GM12878 (cell line): Measurements from ENCODE around the gene NT5E. TPM values are rescaled to one million over a fixed set of nuclear protein-coding genes. Genes with fewer than 3 reads are reported as not detected.

Experiments
- FOXK2 ChIP-seq: fragments of 450-650 bp; IDR thresholded peaks from 2 replicates; pipeline ENCODE4 v1.6.1; 2017; ENCODE audit warnings: mild to moderate bottlenecking, moderate library complexity
- IKZF1 ChIP-seq: fragments of 450-650 bp; conservative IDR thresholded peaks from 2 replicates; pipeline ENCODE4 v1.6.1; 2017; ENCODE audit warnings: antibody characterized with exemption, mild to moderate bottlenecking
- IRF4 ChIP-seq: IDR thresholded peaks from 2 replicates; pipeline ENCODE4 v1.6.1; 2011; ENCODE audit warnings: low read depth, low read length
- NFXL1 ChIP-seq: fragments of 450-650 bp; IDR thresholded peaks from 2 replicates; pipeline ENCODE4 v1.6.1; 2017; ENCODE audit warnings: antibody characterized with exemption, mild to moderate bottlenecking, borderline replicate concordance
- RAD51 ChIP-seq: fragments of 450-650 bp; IDR thresholded peaks from 2 replicates; pipeline ENCODE4 v1.6.1; 2016; ENCODE audit warnings: moderate library complexity, mild to moderate bottlenecking, inconsistent platforms
- SMARCA5 ChIP-seq: fragments of 450-650 bp; IDR thresholded peaks from 2 replicates; pipeline ENCODE4 v1.6.1; 2017; ENCODE audit warnings: mild to moderate bottlenecking
- SRF ChIP-seq, 2 experiments: IDR thresholded peaks; 2 replicates each; pipeline ENCODE4 v1.6.1; 2011; ENCODE audit warnings: low read depth in 2 of 2, low read length in 2 of 2, mild to moderate bottlenecking in 1 of 2, moderate library complexity in 1 of 2
- SUZ12 ChIP-seq: fragments of 200-600 bp; sonication (generic); IDR thresholded peaks from one replicate; pipeline ENCODE4 v1.6.1; 2018; ENCODE audit warnings: antibody characterized with exemption, mild to moderate bottlenecking; ENCODE audit not compliant: unreplicated experiment
- TCF7 ChIP-seq: IDR thresholded peaks from 2 replicates; pipeline ENCODE4 v1.6.1; 2014; ENCODE audit warnings: antibody characterized with exemption, borderline replicate concordance
- polyA plus RNA-seq, 11 experiments: library from polyadenylated mRNA; depleted of rRNA in 4 of 11; unstranded in 6 of 11; stranded (reverse) in 5 of 11; fragments of >200 nt; fragmentation: Nextera tagmentation in 4 of 11; fragmentation: Illumina TruSeq in 1 of 11; extraction: Ambion mirVana in 4 of 11; extraction: Trizol in 1 of 11; gene quantifications; 1 replicate in 1 of 11; 2 replicates in 10 of 11; pipeline versions ENCODE4 v1.2.1 to v1.2.3, GENCODE V29; 2011 to 2016; ENCODE audit warnings: inconsistent platforms in 2 of 11, missing spikeins in 2 of 11, low read depth in 1 of 11
- total RNA-seq, 4 experiments: library from RNA; depleted of rRNA in 3 of 4; stranded (reverse); fragments of >200 nt in 3 of 4; fragmentation: Illumina TruSeq in 1 of 4; extraction: Trizol in 1 of 4; gene quantifications; 2 replicates each; pipeline versions ENCODE4 v1.2.1 to v1.2.3, GENCODE V29; 2013 to 2021
- TF ChIP-seq, protein P1 (sequence below): fragments of 450-650 bp; IDR thresholded peaks from 2 replicates; pipeline ENCODE4 v1.6.1; 2018; ENCODE audit warnings: mild to moderate bottlenecking, low read depth, moderate library complexity; ENCODE audit not compliant: partially characterized antibody
- TF ChIP-seq, protein P2 (sequence below): fragments of 450-650 bp; IDR thresholded peaks from 2 replicates; pipeline ENCODE4 v1.6.1; 2017; ENCODE audit warnings: antibody characterized with exemption, mild to moderate bottlenecking, moderate library complexity
- TF ChIP-seq, protein P3 (sequence below): IDR thresholded peaks from 2 replicates; pipeline ENCODE4 v1.6.1; 2012; ENCODE audit warnings: low read depth, low read length, improper control_type of control experiment
- TF ChIP-seq, protein P4 (sequence below): fragments of 450-650 bp; conservative IDR thresholded peaks from 2 replicates; pipeline ENCODE4 v1.6.1; 2017; ENCODE audit warnings: mild to moderate bottlenecking, moderate library complexity
- TF ChIP-seq, protein P5 (sequence below): IDR thresholded peaks from 2 replicates; pipeline ENCODE4 v1.6.1; 2012; ENCODE audit warnings: improper control_type of control experiment, low read depth, low read length; ENCODE audit not compliant: insufficient replicate concordance

Gene NT5E
- total and polyA plus RNA-seq, 10 of the 15 experiments (the other 5 are each of a cell fraction or from before 2014, with no cell fraction given): 1.9 to 9.7 (median 7.3) TPM

DNA sequence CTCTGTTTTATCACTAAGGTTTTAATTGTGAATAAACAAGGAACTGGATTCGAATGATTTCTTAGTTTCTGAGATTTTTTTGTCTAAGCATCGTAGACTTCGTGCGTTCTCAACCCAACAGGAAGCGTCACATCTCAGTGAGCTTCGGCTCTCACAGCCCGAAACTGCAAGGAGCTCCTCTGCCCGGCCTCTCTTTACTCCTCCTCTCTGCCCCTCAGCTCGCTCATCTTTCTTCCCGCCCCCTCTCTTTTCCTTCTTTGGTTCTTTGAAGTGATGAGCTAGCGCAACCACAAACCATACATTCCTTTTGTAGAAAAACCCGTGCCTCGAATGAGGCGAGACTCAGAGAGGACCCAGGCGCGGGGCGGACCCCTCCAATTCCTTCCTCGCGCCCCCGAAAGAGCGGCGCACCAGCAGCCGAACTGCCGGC is 480 bp upstream of the NT5E start (continued):
- TF ChIP-seq SMARCA5: no peak
- no peak for TF ChIP-seq IRF4
- TF ChIP-seq SUZ12: no peak
- TF ChIP-seq FOXK2: no peak
- TF ChIP-seq SRF (IDR thresholded peaks at IDR 0.05; ENCODE audit: low read depth in 2 of 2, low read length in 2 of 2): peak in 1 of 2 experiments; percentile 12; a peak in 1 of 4 replicates
- TF ChIP-seq, protein P1, sequence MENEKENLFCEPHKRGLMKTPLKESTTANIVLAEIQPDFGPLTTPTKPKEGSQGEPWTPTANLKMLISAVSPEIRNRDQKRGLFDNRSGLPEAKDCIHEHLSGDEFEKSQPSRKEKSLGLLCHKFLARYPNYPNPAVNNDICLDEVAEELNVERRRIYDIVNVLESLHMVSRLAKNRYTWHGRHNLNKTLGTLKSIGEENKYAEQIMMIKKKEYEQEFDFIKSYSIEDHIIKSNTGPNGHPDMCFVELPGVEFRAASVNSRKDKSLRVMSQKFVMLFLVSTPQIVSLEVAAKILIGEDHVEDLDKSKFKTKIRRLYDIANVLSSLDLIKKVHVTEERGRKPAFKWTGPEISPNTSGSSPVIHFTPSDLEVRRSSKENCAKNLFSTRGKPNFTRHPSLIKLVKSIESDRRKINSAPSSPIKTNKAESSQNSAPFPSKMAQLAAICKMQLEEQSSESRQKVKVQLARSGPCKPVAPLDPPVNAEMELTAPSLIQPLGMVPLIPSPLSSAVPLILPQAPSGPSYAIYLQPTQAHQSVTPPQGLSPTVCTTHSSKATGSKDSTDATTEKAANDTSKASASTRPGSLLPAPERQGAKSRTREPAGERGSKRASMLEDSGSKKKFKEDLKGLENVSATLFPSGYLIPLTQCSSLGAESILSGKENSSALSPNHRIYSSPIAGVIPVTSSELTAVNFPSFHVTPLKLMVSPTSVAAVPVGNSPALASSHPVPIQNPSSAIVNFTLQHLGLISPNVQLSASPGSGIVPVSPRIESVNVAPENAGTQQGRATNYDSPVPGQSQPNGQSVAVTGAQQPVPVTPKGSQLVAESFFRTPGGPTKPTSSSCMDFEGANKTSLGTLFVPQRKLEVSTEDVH: no peak
- TF ChIP-seq IKZF1: no peak; the same call in 1 of the 2 replicates
- TF ChIP-seq, protein P2, sequence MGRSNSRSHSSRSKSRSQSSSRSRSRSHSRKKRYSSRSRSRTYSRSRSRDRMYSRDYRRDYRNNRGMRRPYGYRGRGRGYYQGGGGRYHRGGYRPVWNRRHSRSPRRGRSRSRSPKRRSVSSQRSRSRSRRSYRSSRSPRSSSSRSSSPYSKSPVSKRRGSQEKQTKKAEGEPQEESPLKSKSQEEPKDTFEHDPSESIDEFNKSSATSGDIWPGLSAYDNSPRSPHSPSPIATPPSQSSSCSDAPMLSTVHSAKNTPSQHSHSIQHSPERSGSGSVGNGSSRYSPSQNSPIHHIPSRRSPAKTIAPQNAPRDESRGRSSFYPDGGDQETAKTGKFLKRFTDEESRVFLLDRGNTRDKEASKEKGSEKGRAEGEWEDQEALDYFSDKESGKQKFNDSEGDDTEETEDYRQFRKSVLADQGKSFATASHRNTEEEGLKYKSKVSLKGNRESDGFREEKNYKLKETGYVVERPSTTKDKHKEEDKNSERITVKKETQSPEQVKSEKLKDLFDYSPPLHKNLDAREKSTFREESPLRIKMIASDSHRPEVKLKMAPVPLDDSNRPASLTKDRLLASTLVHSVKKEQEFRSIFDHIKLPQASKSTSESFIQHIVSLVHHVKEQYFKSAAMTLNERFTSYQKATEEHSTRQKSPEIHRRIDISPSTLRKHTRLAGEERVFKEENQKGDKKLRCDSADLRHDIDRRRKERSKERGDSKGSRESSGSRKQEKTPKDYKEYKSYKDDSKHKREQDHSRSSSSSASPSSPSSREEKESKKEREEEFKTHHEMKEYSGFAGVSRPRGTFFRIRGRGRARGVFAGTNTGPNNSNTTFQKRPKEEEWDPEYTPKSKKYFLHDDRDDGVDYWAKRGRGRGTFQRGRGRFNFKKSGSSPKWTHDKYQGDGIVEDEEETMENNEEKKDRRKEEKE: no peak
- TF ChIP-seq, protein P3, sequence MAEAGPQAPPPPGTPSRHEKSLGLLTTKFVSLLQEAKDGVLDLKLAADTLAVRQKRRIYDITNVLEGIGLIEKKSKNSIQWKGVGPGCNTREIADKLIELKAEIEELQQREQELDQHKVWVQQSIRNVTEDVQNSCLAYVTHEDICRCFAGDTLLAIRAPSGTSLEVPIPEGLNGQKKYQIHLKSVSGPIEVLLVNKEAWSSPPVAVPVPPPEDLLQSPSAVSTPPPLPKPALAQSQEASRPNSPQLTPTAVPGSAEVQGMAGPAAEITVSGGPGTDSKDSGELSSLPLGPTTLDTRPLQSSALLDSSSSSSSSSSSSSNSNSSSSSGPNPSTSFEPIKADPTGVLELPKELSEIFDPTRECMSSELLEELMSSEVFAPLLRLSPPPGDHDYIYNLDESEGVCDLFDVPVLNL: no peak
- TF ChIP-seq TCF7: peak; percentile 88; the same call in 1 of the 2 replicates
- TF ChIP-seq, protein P4, sequence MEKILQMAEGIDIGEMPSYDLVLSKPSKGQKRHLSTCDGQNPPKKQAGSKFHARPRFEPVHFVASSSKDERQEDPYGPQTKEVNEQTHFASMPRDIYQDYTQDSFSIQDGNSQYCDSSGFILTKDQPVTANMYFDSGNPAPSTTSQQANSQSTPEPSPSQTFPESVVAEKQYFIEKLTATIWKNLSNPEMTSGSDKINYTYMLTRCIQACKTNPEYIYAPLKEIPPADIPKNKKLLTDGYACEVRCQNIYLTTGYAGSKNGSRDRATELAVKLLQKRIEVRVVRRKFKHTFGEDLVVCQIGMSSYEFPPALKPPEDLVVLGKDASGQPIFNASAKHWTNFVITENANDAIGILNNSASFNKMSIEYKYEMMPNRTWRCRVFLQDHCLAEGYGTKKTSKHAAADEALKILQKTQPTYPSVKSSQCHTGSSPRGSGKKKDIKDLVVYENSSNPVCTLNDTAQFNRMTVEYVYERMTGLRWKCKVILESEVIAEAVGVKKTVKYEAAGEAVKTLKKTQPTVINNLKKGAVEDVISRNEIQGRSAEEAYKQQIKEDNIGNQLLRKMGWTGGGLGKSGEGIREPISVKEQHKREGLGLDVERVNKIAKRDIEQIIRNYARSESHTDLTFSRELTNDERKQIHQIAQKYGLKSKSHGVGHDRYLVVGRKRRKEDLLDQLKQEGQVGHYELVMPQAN: no peak
- TF ChIP-seq, protein P5, sequence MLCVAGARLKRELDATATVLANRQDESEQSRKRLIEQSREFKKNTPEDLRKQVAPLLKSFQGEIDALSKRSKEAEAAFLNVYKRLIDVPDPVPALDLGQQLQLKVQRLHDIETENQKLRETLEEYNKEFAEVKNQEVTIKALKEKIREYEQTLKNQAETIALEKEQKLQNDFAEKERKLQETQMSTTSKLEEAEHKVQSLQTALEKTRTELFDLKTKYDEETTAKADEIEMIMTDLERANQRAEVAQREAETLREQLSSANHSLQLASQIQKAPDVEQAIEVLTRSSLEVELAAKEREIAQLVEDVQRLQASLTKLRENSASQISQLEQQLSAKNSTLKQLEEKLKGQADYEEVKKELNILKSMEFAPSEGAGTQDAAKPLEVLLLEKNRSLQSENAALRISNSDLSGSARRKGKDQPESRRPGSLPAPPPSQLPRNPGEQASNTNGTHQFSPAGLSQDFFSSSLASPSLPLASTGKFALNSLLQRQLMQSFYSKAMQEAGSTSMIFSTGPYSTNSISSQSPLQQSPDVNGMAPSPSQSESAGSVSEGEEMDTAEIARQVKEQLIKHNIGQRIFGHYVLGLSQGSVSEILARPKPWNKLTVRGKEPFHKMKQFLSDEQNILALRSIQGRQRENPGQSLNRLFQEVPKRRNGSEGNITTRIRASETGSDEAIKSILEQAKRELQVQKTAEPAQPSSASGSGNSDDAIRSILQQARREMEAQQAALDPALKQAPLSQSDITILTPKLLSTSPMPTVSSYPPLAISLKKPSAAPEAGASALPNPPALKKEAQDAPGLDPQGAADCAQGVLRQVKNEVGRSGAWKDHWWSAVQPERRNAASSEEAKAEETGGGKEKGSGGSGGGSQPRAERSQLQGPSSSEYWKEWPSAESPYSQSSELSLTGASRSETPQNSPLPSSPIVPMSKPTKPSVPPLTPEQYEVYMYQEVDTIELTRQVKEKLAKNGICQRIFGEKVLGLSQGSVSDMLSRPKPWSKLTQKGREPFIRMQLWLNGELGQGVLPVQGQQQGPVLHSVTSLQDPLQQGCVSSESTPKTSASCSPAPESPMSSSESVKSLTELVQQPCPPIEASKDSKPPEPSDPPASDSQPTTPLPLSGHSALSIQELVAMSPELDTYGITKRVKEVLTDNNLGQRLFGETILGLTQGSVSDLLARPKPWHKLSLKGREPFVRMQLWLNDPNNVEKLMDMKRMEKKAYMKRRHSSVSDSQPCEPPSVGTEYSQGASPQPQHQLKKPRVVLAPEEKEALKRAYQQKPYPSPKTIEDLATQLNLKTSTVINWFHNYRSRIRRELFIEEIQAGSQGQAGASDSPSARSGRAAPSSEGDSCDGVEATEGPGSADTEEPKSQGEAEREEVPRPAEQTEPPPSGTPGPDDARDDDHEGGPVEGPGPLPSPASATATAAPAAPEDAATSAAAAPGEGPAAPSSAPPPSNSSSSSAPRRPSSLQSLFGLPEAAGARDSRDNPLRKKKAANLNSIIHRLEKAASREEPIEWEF: no peak
- no peak for TF ChIP-seq NFXL1
- no peak for TF ChIP-seq RAD51
